Measurements from ENCODE around the gene TXNDC9.

DNA sequence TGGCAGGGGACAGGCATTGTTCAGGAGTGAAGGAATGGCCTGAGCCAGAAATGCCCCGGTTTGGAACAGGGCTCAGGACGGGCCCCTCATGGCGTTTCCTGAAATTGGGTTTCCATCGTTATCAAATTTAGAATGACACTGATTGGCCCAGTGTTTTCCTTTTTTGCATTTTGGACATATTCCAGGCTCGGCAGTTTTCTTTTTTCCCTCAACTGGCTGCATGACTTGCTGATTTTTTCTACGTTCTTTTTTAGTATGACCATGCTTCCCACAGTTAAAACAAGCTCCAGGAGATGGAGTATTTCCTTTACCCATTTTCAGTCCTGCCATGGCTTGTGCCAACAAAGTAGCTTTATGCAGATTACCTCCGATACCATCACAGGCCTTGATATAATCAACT, 60.3 kb downstream of the TXNDC9 start:
- no peak for TF ChIP-seq EP300 (IDR thresholded peaks at IDR 0.05; ENCODE audit: low read depth)
- TF ChIP-seq, protein P1, sequence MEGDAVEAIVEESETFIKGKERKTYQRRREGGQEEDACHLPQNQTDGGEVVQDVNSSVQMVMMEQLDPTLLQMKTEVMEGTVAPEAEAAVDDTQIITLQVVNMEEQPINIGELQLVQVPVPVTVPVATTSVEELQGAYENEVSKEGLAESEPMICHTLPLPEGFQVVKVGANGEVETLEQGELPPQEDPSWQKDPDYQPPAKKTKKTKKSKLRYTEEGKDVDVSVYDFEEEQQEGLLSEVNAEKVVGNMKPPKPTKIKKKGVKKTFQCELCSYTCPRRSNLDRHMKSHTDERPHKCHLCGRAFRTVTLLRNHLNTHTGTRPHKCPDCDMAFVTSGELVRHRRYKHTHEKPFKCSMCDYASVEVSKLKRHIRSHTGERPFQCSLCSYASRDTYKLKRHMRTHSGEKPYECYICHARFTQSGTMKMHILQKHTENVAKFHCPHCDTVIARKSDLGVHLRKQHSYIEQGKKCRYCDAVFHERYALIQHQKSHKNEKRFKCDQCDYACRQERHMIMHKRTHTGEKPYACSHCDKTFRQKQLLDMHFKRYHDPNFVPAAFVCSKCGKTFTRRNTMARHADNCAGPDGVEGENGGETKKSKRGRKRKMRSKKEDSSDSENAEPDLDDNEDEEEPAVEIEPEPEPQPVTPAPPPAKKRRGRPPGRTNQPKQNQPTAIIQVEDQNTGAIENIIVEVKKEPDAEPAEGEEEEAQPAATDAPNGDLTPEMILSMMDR (IDR thresholded peaks at IDR 0.05): no peak
- no peak for TF ChIP-seq POLR2A (IDR thresholded peaks at IDR 0.05)
